ENCODE measurements around the gene ZNF559.
"Not testable (repeated sequence)": the region's sequence is repeated elsewhere in the genome, so short reads cannot be mapped to it uniquely, and the experiment has no call there.

Gene ZNF559

GRCh38 chr19:9323919-9324583, at the start of gene ZNF559:
TSS of gene ZNF559 (plus strand) at chr19:9324179. CDS start at chr19:9338550, 14,371 bp downstream.
- DNase-seq: peak; percentile 94

DNA sequence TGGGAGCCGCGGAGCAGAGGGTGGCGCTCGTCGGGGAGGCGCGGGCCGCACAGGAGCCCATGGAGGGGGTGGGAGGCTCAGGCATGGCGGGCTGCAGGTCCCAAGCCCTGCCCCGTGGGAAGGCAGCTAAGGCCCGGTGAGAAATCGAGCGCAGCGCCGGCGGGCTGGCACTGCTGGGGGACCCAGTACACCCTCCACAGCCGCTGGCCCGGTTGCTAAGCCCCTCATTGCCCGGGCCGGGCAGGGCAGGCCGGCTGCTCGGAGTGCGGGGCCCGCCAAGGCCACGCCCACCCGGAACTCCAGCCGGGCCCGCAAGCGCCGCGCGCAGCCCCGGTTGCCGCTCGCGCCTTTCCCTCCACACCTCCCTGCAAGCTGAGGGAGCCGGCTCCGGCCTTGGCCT, 40.5 kb upstream of the ZNF559 start:
- DNase-seq: not testable (repeated sequence)

DNA sequence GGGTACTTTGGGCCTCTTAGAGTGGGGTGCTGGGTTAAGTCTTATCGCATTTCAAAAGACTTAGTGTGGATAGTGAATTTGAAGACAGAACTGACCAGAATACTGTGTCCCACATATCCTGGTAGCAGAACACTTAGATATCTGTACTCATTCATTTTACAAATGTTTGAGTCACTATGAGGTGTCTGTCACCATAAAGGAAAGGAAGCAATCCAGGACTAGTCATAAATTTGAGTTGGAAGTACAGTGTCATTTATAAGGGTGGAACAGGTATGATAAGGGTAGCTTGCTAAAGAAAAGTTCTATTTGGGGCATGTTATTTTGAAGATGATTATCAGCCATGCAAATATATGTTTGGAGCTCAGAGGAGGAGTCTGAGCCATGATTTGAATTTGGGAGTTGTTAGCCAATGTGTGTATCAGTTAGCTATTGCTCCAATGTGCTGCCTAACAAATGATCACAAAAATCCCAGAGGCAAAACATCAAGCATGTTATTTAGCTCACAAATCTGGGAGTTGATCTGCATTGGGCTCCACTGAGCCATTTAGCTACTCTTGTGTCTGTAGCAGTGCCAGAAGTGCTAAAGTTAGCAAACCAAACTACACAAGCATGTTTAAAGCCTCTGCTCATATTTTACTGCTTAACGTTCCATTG, 34.6 kb upstream of the ZNF559 start:
- DNase-seq: no peak

- DNase-seq: no peak
Observed at GRCh38 chr19:9295411-9295849, 28.5 kb upstream of the ZNF559 start.

DNA sequence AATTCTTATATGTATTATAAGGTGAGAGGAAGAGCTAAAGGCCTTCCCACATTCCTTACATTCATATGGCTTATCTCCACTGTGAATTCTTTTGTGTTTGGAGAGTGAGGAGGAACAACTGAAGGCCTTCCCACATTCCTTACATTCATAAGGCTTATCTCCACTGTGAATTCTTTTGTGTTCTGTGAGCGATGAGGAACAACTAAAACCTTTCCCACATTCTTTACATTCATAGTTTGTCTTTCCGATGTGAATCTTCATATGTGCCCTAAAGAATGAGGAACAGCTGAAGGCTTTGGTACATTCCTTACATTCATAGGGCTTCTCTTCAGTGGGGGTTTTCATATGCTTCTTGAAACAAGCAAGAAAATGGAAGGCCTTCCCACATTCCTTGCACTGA, 27.6 kb upstream of the ZNF559 start:
- no peak for DNase-seq

- peak; percentile 77 for DNase-seq
Observed at GRCh38 chr19:9306443-9306842, 17.5 kb upstream of the ZNF559 start.

DNA sequence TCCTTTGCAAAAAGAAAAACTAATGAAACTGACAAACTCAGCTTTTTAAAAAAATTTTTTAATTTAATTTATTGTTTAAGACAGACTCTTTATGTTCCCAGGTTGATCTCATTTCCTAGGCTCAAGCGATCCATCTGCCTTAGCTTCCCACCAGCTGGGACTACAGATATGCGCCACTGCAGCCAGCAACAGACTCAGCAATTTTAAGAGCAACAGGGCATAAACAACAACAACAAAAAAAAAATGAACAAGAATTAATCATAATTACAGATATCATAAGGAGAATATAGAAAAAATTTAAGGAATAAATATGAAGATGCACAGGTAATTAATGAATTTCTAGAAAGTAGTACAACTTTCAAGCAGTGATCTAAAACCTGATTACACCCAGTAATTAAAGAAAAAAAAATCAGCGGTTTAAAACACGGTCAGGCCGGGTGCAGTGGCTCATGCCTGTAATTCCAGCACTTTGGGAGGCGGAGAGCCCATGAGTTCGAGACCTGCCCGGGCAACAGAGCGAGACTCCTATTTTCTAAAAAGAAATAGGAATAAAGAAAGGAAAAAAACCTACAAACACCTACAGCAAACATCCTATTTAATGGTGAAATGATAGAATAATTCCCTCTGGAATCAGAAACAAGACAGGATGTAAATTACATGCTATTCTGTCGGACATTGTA, 15.7 kb upstream of the ZNF559 start:
- DNase-seq: no peak

DNA sequence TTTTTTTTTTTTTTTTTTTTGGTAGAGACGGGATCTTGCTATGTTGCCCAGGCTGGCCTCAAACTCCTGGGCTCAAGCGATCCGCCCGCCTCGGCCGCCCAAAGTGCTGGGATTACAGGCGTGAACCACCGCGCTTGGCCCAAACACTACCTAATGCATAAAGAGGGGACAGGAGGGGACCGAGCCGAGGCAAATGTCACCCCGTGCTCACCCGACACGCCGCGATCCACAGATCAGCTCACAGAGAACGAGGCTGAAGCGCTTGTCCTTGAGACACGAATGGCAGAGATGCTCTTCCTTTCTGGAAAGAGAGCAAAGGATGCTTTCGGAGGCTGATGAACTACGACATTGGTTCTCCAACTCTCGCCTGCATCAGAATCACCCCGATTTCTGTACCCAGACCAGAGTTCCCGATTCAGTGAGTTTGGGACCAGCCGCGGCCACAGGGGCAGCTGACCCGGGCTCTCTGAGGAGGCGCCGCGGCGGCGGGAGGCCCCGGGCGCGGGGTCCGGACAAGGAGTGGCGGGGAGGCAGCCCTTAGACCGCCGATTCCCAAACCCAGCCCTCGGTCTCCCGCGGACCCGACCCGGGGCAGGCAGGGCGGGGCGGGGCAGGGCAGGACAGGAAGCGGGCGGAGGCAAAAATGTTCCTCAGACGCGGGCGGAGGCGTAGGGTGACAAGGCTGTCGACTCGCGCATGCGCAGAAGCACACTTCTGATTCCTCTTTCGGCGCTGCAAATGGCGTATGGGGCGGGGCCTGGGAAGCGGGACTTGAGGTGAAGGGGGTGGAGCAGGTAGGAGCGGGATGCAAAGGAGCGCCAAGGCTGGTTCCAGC, 14.6 kb upstream of the ZNF559 start, which contains the start of gene ZNF699:
TSS of gene ZNF699 (minus strand) at position 700 of the 835 bp plus-strand sequence. CDS start 4,719 bp downstream, outside the sequence.
- peak; percentile 97 for DNase-seq

DNA sequence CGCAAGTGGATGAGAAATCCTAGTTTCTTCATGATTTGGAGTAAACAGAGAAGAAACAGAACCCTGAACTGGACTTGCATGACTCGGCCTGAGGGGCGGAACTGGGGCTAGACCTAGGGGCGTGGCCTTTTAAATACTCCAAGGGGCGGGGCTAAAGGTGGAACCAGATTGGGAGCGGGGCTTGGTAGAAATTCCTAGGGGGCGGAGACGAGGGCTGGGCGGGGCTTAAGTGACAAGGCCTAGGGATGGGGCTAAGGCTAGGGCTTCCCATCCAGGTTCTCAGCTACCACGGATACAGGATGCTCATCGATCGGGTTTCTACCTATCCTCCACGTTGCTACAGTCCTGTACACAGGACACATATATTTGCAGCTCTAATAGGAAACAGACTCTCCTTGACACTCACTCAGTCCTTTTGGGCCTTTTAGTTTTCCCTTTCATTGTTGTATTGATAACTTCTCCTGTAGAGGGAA, 14.0 kb upstream of the ZNF559 start:
- DNase-seq: peak; percentile 86

GRCh38 chr19:9313756-9314155, 10.2 kb upstream of the ZNF559 start:
- no peak for DNase-seq

GRCh38 chr19:9321338-9321737, 2.6 kb upstream of the ZNF559 start:
- DNase-seq: no peak

GRCh38 chr19:9321756-9322155, 2.2 kb upstream of the ZNF559 start:
- not testable (repeated sequence) for DNase-seq

DNA sequence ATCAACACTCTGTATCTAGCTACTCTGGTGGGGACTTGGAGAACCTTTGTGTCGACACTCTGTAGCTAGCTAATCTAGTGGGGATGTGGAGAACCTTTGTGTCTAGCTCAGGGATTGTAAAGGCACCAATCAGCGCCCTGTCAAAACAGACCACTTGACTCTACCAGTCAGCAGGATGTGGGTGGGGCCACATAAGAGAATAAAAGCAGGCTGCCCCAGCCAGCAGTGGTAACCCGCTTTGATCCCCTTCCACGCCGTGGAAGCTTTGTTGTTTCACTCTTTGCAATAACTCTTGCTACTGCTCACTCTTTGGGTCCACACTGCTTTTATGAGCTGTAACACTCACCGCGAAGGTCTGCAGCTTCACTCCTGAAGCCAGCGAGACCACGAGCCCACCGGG, 1.8 kb upstream of the ZNF559 start:
- DNase-seq: not testable (repeated sequence)

- DNase-seq: peak; percentile 72
Observed at GRCh38 chr19:9323557-9323918, 441 bp upstream of the ZNF559 start.

- no peak for DNase-seq
Observed at GRCh38 chr19:9324584-9324962, 594 bp downstream of the ZNF559 start.

DNA sequence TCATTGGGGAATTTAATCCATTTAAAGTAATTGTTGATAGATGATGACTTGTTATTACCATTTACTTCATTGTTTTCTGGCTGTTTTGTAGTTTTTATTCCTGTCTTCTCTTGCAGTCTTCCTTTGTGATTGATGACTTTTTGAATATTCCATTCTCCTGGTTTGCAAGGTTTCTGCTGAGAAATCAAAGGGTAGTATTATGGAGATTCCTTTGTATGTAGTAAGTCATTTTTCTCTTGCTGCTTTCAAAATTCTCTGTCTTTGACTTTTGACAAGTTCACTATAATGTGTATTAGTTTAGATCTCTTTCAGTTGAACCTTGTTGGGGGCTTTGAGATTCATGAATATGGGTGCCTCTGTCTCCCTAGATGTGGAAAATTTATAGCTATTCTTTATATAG, 6.0 kb downstream of the ZNF559 start:
- DNase-seq: no peak

- no peak for DNase-seq
Observed at GRCh38 chr19:9342610-9343304, 18.8 kb downstream of the ZNF559 start.

DNA sequence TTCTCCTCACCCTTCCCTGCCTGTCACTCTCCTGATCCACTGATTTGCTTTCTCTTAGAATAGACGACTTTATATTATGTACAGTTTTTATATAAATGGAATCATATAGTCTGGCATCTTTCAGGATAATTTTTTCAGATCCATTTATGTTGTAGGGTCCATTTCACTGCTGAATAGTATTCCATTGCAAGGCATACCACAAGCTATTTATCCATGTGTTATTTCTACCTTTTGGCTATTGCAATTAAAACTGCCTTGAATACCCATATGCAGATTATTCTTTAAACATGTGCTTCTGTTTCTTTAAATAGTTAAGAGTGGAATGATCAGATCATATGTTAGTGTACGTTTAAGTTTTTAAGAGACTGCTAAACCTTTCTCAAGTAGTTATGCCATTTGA, 21.0 kb downstream of the ZNF559 start:
- DNase-seq: no peak

DNA sequence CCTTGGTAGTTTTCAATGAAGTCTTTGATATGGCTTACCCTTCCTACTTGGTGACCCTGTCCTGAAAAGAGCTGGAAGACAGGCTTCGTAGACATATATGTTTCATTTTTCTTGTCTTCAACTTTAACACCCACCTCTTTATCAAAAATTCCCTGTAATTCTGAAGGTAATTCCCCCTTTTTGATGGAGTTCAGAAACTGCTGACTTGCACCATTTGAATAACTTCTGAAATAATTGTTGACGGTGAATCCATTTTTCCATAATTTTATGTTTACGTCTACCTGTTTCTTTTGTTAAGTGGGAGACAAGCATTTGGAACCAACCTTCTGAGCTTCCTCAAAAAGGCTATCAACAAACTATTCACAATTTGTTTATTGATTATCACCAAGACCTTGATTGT, 24.3 kb downstream of the ZNF559 start:
- no peak for DNase-seq

GRCh38 chr19:9348671-9349070, 24.7 kb downstream of the ZNF559 start:
- DNase-seq: no peak

DNA sequence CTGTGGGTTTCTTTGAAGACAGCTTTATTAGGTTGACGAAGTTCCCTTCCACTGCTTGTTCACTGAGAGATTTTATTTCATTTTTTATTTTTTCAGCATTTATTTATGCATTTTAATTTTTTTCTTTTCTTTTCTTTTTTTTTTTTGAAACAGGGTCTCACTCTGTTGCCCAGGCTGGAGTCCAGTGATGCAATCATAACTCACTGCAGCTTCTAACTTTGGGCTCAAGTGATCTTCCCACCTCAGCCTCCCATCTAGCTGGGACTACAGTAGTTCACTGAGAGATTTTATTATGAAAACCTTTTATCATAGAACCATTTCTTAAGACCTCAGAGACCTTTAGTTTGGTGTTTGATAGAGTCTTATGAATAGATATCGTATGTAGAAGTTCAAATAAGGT, 28.5 kb downstream of the ZNF559 start:
- no peak for DNase-seq

DNA sequence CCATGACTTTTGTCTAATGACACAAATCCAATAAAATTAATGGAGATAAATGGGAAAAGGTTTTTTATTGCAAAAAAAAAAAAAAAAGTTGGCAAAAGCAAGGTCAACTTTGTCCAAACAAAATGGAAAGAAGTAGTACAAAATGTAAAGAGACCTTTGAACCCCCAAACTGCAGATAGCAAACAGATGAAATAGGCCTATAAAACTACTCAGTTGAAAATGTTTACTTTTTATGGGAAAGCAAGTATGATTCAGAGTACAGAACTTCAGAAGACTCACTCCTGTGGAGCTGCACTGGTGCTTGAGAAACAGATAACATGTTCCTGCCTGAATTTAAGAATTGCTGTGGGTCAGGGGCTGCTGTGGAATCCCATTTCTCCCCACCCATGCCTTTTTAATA, 29.0 kb downstream of the ZNF559 start:
- no peak for DNase-seq
